Loucy (cell line): ENCODE data around the gene PIAS1.

Source experiments
- H2AFZ ChIP-seq: fragments of 200-600 bp; sonication (generic); 2 replicates; pipeline ENCODE4 v1.6.0; 2016; ENCODE audit warnings: antibody characterized with exemption, mild to moderate bottlenecking, low read length, moderate library complexity
- H3F3A ChIP-seq: fragments of 200-600 bp; 2 replicates; pipeline ENCODE4 v1.6.0; 2016; ENCODE audit warnings: antibody characterized with exemption, low read depth, mild to moderate bottlenecking
- H3K27me3 ChIP-seq: fragments of 200-600 bp; sonication (generic); 2 replicates; pipeline ENCODE4 v1.6.1; 2014; ENCODE audit warnings: low read length, mild to moderate bottlenecking; ENCODE audit not compliant: insufficient read depth, poor library complexity, severe bottlenecking
- H3K36me3 ChIP-seq: fragments of 200-600 bp; sonication (generic); 2 replicates; pipeline ENCODE4 v1.6.1; 2016; ENCODE audit warnings: low read length; ENCODE audit not compliant: insufficient read depth
- H3K4me1 ChIP-seq: fragments of 200-600 bp; sonication (generic); 2 replicates; pipeline ENCODE4 v1.5.1; 2014; ENCODE audit warnings: low read length, mild to moderate bottlenecking; ENCODE audit not compliant: insufficient read depth, poor library complexity, severe bottlenecking
- H3K4me2 ChIP-seq: fragments of 200-600 bp; sonication (generic); 2 replicates; pipeline ENCODE4 v1.6.0; 2014; ENCODE audit warnings: antibody characterized with exemption, low read length, low read depth, mild to moderate bottlenecking; ENCODE audit not compliant: poor library complexity, severe bottlenecking
- H3K4me3 ChIP-seq: fragments of 200-600 bp; sonication (generic); 2 replicates; pipeline ENCODE4 v1.5.1; 2014; ENCODE audit warnings: low read length, mild to moderate bottlenecking, mixed read lengths; ENCODE audit not compliant: poor library complexity, severe bottlenecking
- H3K79me2 ChIP-seq: fragments of 200-600 bp; sonication (generic); 2 replicates; pipeline ENCODE4 v1.6.1; 2014; ENCODE audit warnings: low read length; ENCODE audit not compliant: insufficient read depth
- H3K9ac ChIP-seq: fragments of 200-600 bp; sonication (generic); 2 replicates; pipeline ENCODE4 v1.6.0; 2014; ENCODE audit warnings: mild to moderate bottlenecking, low read depth, low read length, moderate library complexity; ENCODE audit not compliant: poor library complexity, severe bottlenecking
- H3K9me2 ChIP-seq: fragments of 200-600 bp; sonication (generic); replicated peaks from 2 replicates; pipeline ENCODE4 v1.6.1; 2016; ENCODE audit warnings: low read depth, low read length, mixed read lengths
- H3K9me3 ChIP-seq: fragments of 200-600 bp; sonication (generic); 2 replicates; pipeline ENCODE4 v1.6.1; 2014; ENCODE audit warnings: mild to moderate bottlenecking, antibody characterized with exemption, low read length, low read depth; ENCODE audit not compliant: insufficient read depth
- H4K20me1 ChIP-seq: fragments of 200-600 bp; sonication (generic); 2 replicates; pipeline ENCODE4 v1.6.0; 2014; ENCODE audit warnings: antibody characterized with exemption, low read length, mild to moderate bottlenecking; ENCODE audit not compliant: insufficient read depth, poor library complexity, severe bottlenecking
- EZH2phosphoT487 ChIP-seq: fragments of 200-600 bp; IDR thresholded peaks from 2 replicates; pipeline ENCODE4 v1.6.1; 2018; ENCODE audit warnings: antibody characterized with exemption, mild to moderate bottlenecking, moderate library complexity, borderline replicate concordance
- TF ChIP-seq, protein P1 (sequence below): fragments of 200-600 bp; sonication (generic); conservative IDR thresholded peaks from 2 replicates; pipeline ENCODE4 v1.5.1; 2014; ENCODE audit warnings: mild to moderate bottlenecking, antibody characterized with exemption, low read length

Gene PIAS1

DNA sequence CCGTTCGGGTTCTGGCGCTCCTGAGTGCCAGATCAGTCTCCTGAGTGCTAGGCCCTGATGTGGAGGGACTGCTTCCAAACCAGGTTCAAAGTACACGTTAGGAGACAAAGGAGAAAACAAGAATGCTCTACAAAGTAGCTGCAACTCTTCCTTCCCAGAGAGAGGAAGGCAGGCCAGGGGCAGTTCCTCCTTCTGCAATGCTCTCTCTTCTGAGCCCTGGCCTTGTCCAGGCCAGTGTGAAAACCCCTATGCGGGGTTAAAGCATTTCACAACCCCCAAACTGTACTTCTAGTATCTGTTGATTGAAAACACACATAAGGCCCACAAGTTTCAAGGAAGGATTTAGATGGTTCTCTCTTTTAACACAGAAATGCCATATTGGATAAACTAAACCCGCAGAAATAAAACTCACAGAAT is 160.7 kb downstream of the PIAS1 start:
- H3K4me2 ChIP-seq = no peak overlapping the region
- H3K4me3 ChIP-seq = no peak overlapping the region
- no peaks in the 10 kb centered on the region for H3F3A ChIP-seq
- no peak for TF ChIP-seq EZH2phosphoT487
- TF ChIP-seq, protein P1, sequence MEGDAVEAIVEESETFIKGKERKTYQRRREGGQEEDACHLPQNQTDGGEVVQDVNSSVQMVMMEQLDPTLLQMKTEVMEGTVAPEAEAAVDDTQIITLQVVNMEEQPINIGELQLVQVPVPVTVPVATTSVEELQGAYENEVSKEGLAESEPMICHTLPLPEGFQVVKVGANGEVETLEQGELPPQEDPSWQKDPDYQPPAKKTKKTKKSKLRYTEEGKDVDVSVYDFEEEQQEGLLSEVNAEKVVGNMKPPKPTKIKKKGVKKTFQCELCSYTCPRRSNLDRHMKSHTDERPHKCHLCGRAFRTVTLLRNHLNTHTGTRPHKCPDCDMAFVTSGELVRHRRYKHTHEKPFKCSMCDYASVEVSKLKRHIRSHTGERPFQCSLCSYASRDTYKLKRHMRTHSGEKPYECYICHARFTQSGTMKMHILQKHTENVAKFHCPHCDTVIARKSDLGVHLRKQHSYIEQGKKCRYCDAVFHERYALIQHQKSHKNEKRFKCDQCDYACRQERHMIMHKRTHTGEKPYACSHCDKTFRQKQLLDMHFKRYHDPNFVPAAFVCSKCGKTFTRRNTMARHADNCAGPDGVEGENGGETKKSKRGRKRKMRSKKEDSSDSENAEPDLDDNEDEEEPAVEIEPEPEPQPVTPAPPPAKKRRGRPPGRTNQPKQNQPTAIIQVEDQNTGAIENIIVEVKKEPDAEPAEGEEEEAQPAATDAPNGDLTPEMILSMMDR = no peak
- H3K4me1 ChIP-seq = no peaks in the 10 kb centered on the region
- peaks cover 44% of the 10 kb centered on the region; the same call in 1 of the 2 replicates for H3K36me3 ChIP-seq
- no peaks in the 10 kb centered on the region for H3K27me3 ChIP-seq
- H4K20me1 ChIP-seq = peaks cover 28% of the 10 kb centered on the region
- H3K9me3 ChIP-seq = no peaks in the 10 kb centered on the region
- H2AFZ ChIP-seq = no peak overlapping the region
- no peak overlapping the region for H3K9ac ChIP-seq
- H3K9me2 ChIP-seq = no peaks in the 10 kb centered on the region
- H3K79me2 ChIP-seq = peaks cover 55% of the 10 kb centered on the region

DNA sequence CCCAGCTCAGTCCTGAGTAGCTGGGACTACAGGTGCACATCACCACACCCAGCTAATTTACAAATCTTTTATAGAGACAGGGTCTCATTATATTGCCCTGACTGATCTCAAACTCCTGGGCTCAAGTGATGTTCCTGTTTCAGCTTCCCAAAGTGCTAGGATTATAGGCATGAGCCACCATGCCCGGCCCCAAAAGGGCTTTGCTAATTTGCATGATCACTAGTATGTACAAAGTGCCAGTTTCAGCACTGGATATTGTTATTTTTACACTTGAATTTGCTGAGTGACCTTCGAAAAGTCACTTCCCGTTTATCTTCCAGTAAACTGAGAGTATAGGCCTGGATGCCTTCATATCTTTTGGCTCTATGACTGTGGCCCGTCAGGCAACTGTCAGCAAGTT is 163.2 kb downstream of the PIAS1 start:
- H3K9me3 ChIP-seq = no peaks in the 10 kb centered on the region
- no peak overlapping the region for H3K4me2 ChIP-seq
- no peaks in the 10 kb centered on the region for H3K9me2 ChIP-seq
- no peak overlapping the region for H2AFZ ChIP-seq
- H3F3A ChIP-seq = no peaks in the 10 kb centered on the region
- no peaks in the 10 kb centered on the region for H3K4me1 ChIP-seq
- H3K9ac ChIP-seq = no peak overlapping the region
- TF ChIP-seq, protein P1 = no peak
- TF ChIP-seq EZH2phosphoT487 = no peak
- H3K27me3 ChIP-seq = no peaks in the 10 kb centered on the region
- H3K36me3 ChIP-seq = peaks cover 44% of the 10 kb centered on the region; the same call in 1 of the 2 replicates
- peaks cover 22% of the 10 kb centered on the region for H4K20me1 ChIP-seq
- peaks cover 73% of the 10 kb centered on the region for H3K79me2 ChIP-seq
- no peak overlapping the region for H3K4me3 ChIP-seq

DNA sequence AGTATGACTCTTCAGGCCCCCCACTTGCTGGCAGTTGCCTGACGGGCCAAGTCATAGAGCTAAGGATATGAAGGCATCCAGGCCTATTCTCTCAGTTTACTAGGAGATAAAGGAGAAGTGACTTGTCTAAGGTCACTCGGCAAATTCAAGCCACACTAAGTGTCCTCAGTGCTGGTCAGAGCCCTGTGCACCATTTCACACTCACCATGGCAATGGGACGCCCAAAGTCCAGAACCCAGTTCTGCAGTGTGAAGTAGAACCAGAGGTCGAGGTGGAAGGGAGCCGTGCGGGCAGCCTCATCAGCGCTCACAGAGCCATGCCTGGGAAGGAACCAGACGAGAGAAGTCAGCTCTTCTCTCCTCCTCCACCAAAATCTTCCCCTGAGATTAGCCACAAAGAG is 164.2 kb downstream of the PIAS1 start:
- no peak for TF ChIP-seq EZH2phosphoT487
- TF ChIP-seq, protein P1 = no peak

More for the DNA sequence above, 164.2 kb downstream of the PIAS1 start:
- Histone ChIP-seq H4K20me1 (peaks cover 26% of the 10 kb centered on the region), H3K36me3 (peaks cover 44% of the 10 kb centered on the region; the same call in 1 of the 2 replicates), H3K79me2 (peaks cover 80% of the 10 kb centered on the region), H2AFZ (no peak overlapping the region), H3K9ac (no peak overlapping the region), H3K9me2 (no peaks in the 10 kb centered on the region), H3K9me3 (no peaks in the 10 kb centered on the region), H3K27me3 (no peaks in the 10 kb centered on the region), H3K4me2 (no peak overlapping the region), H3K4me1 (peaks cover 4% of the 10 kb centered on the region), H3K4me3 (no peak overlapping the region), H3F3A (no peaks in the 10 kb centered on the region)
